ENCODE results near the gene SNRPD3. TPM values are rescaled to one million over a fixed set of nuclear protein-coding genes. Genes with fewer than 3 reads are reported as not detected.
A peak's percentile ranks its signal among the peaks of the same experiment; 100 is the strongest.

SNRPD3 gene
- total RNA-seq, 1 donor from 2014 or later = 70.0 TPM

GRCh38 chr22:24559471-24559870, 3.7 kb downstream of the SNRPD3 start:
- no peak for ATAC-seq
- no peak for DNase-seq (ENCODE audit: missing footprints)
- intact Hi-C loops (cut with DNase I) = no loop called here

GRCh38 chr22:24563246-24563645, 7.4 kb downstream of the SNRPD3 start:
- no peak for DNase-seq (ENCODE audit: missing footprints)
- no peak for ATAC-seq
- intact Hi-C loops (cut with DNase I) = no loop called here

GRCh38 chr22:24564376-24565058, 8.7 kb downstream of the SNRPD3 start:
- DNase-seq (ENCODE audit: missing footprints) (no peak), ATAC-seq (peak; percentile 86)
- intact Hi-C loops (cut with DNase I) = no loop called here

- intact Hi-C loops (cut with DNase I) = no loop called here
- no peak for ATAC-seq
Observed at GRCh38 chr22:24565077-24565476, 9.3 kb downstream of the SNRPD3 start.

GRCh38 chr22:24566899-24567511, 11.2 kb downstream of the SNRPD3 start:
- no peak for ATAC-seq
- no peak for DNase-seq (ENCODE audit: missing footprints)
- intact Hi-C loops (cut with DNase I) = no loop called here

More at GRCh38 chr22:24565077-24565476, 9.3 kb downstream of the SNRPD3 start:
- DNase-seq (ENCODE audit: missing footprints) = no peak

GRCh38 chr22:24567668-24568067, 11.9 kb downstream of the SNRPD3 start:
- no peak for DNase-seq (ENCODE audit: missing footprints)
- intact Hi-C loops (cut with DNase I) = no loop called here
- ATAC-seq = no peak

- DNase-seq (ENCODE audit: missing footprints) (no peak), ATAC-seq (no peak)
- intact Hi-C loops (cut with DNase I) = no loop called here
Observed at GRCh38 chr22:24571266-24571665, 15.5 kb downstream of the SNRPD3 start.

GRCh38 chr22:24576778-24577177, 21.0 kb downstream of the SNRPD3 start:
- DNase-seq (ENCODE audit: missing footprints) (no peak), ATAC-seq (no peak)
- intact Hi-C loops (cut with DNase I) = no loop called here

GRCh38 chr22:24578355-24579257, 22.8 kb downstream of the SNRPD3 start:
- no peak for DNase-seq (ENCODE audit: missing footprints)
- intact Hi-C loops (cut with DNase I) = no loop called here
- no peak for ATAC-seq

GRCh38 chr22:24579258-24579601, 23.4 kb downstream of the SNRPD3 start:
- intact Hi-C loops (cut with DNase I) = no loop called here
- DNase-seq (ENCODE audit: missing footprints) (no peak), ATAC-seq (no peak)

- ATAC-seq = no peak
- intact Hi-C loops (cut with DNase I) = no loop called here
- no peak for DNase-seq (ENCODE audit: missing footprints)
Observed at GRCh38 chr22:24580276-24580675, 24.5 kb downstream of the SNRPD3 start.

- intact Hi-C loops (cut with DNase I) = no loop called here
- DNase-seq (ENCODE audit: missing footprints) = no peak
- ATAC-seq = no peak
Observed at GRCh38 chr22:24582056-24582814, 26.4 kb downstream of the SNRPD3 start.

GRCh38 chr22:24583221-24584165, 27.7 kb downstream of the SNRPD3 start:
- DNase-seq (ENCODE audit: missing footprints) = no peak
- peak; percentile 62 for ATAC-seq
- intact Hi-C loops (cut with DNase I) = no loop called here

- intact Hi-C loops (cut with DNase I) = no loop called here
- DNase-seq (ENCODE audit: missing footprints) = no peak
- ATAC-seq = peak; percentile 8
Observed at GRCh38 chr22:24584166-24584790, 28.5 kb downstream of the SNRPD3 start.

GRCh38 chr22:24584871-24585411, 29.1 kb downstream of the SNRPD3 start:
- DNase-seq (ENCODE audit: missing footprints) = no peak
- ATAC-seq = no peak
- intact Hi-C loops (cut with DNase I) = no loop called here

- ATAC-seq (no peak), DNase-seq (ENCODE audit: missing footprints) (no peak)
- intact Hi-C loops (cut with DNase I) = no loop called here
Observed at GRCh38 chr22:24585461-24585860, 29.7 kb downstream of the SNRPD3 start.

- DNase-seq (ENCODE audit: missing footprints) (no peak), ATAC-seq (no peak)
- intact Hi-C loops (cut with DNase I) = no loop called here
Observed at GRCh38 chr22:24585927-24586546, 30.2 kb downstream of the SNRPD3 start.

All from Right ventricle myocardium inferior (tissue), 1 donor.